Caco-2 (cell line): ENCODE results near the gene KCNK4. TPM values are rescaled to one million over a fixed set of nuclear protein-coding genes. Genes with fewer than 3 reads are reported as not detected.
A peak's percentile ranks its signal among the peaks of the same experiment; 100 is the strongest.

Experiments
- BruUV-seq: library from RNA; stranded (reverse); fragments of 400-500 nt; replicated peaks from 2 replicates; lab custom pipeline; 2021; lab: Mats Ljungman, UMichigan
- CTCF ChIA-PET: fragments of 300-600 bp; sonication (Branson Sonifier 250); formaldehyde crosslinking; loops from one replicate; lab custom pipeline; 2022; ENCODE audit warnings: antibody characterized with exemption; lab: Charles Lee
- POLR2A ChIA-PET: fragments of 300-600 bp; sonication (Branson Sonifier 250); formaldehyde crosslinking; loops from one replicate; lab custom pipeline; 2022; ENCODE audit warnings: antibody characterized with exemption; lab: Charles Lee
- DNase-seq, 2 experiments: peaks; one replicate each; pipeline versions ENCODE4 v3.0.0 to v3.0.0-alpha.2; 2020 to 2022
- H3K27me3 ChIP-seq: replicated peaks from 2 replicates; pipeline ENCODE4 v1.6.0; 2011; ENCODE audit warnings: low read length; ENCODE audit not compliant: control insufficient read depth, insufficient read depth
- H3K36me3 ChIP-seq: 2 replicates; pipeline ENCODE4 v1.5.1; 2011; ENCODE audit warnings: low read length; ENCODE audit not compliant: control insufficient read depth, insufficient read depth
- H3K4me1 ChIP-seq: fragments of 250-450 bp; sonication (Bioruptor Pico); 2 replicates; pipeline ENCODE4 v1.5.1; 2020; ENCODE audit warnings: mild to moderate bottlenecking
- H3K4me3 ChIP-seq: 2 replicates; pipeline ENCODE4 v1.5.1; 2011; ENCODE audit warnings: low read depth, mild to moderate bottlenecking, control low read depth, low read length
- H3K9me3 ChIP-seq: fragments of 250-450 bp; sonication (Bioruptor Pico); 2 replicates; pipeline ENCODE4 v1.5.1; 2020; ENCODE audit warnings: mild to moderate bottlenecking, moderate library complexity
- H3K27ac Mint-ChIP-seq: one replicate; pipeline ENCODE4 v1.8.0; 2022; ENCODE audit warnings: mixed read lengths; ENCODE audit not compliant: unreplicated experiment
- H3K27me3 Mint-ChIP-seq: one replicate; pipeline ENCODE4 v1.8.0; 2022; ENCODE audit warnings: mixed read lengths; ENCODE audit not compliant: insufficient read depth, unreplicated experiment
- H3K36me3 Mint-ChIP-seq: one replicate; pipeline ENCODE4 v1.8.0; 2022; ENCODE audit warnings: mild to moderate bottlenecking, mixed read lengths; ENCODE audit not compliant: insufficient read depth, unreplicated experiment
- H3K4me1 Mint-ChIP-seq: one replicate; pipeline ENCODE4 v1.8.0; 2022; ENCODE audit warnings: low read depth, mixed read lengths; ENCODE audit not compliant: unreplicated experiment
- H3K4me3 Mint-ChIP-seq: one replicate; pipeline ENCODE4 v1.8.0; 2022; ENCODE audit warnings: mild to moderate bottlenecking, moderate library complexity, mixed read lengths; ENCODE audit not compliant: unreplicated experiment
- H3K9me3 Mint-ChIP-seq: one replicate; pipeline ENCODE4 v1.8.0; 2022; ENCODE audit warnings: mixed read lengths; ENCODE audit not compliant: unreplicated experiment
- intact Hi-C: fragments of 100-400 bp; cut with micrococcal nuclease; formaldehyde crosslinking; loops from one replicate; pipeline ENCODE4 v1.10.0; 2022; ENCODE audit not compliant: unreplicated experiment
- total RNA-seq: library from RNA; stranded (reverse); gene quantifications from 2 replicates; pipeline ENCODE4 v1.2.3, GENCODE V29; 2022
- TF ChIP-seq, protein P1 (sequence below), 2 experiments: fragments of 200-600 bp in 1 of 2; IDR thresholded peaks; 1 replicate in 1 of 2; 2 replicates in 1 of 2; pipeline versions ENCODE4 v1.5.1 to v1.8.0; 2011 to 2022; ENCODE audit warnings: antibody characterized with exemption in 1 of 2, control low read depth in 1 of 2, inconsistent platforms in 1 of 2, low read depth in 1 of 2, low read length in 1 of 2, mild to moderate bottlenecking in 1 of 2, moderate library complexity in 1 of 2; ENCODE audit not compliant: insufficient read depth in 1 of 2, severe bottlenecking in 1 of 2, unreplicated experiment in 1 of 2

KCNK4 gene
- total RNA-seq, 1 experiment from 2014 or later = not detected

- no peaks in the 10 kb centered on the region for H3K9me3 Mint-ChIP-seq
- H3K27me3 Mint-ChIP-seq = no peaks in the 10 kb centered on the region
- H3K4me1 ChIP-seq = peaks cover 26% of the 10 kb centered on the region
- H3K27me3 ChIP-seq = no peaks in the 10 kb centered on the region
- ChIA-PET CTCF (interaction anchor here (1.4 kb wide), 1 partner anchor 8 kb away, joined by 3 read pairs; the partner anchor contains the start of gene FKBP2), POLR2A (no interaction called here)
- no peak for DNase-seq
- no peak overlapping the region for H3K27ac Mint-ChIP-seq
- TF ChIP-seq, protein P1, sequence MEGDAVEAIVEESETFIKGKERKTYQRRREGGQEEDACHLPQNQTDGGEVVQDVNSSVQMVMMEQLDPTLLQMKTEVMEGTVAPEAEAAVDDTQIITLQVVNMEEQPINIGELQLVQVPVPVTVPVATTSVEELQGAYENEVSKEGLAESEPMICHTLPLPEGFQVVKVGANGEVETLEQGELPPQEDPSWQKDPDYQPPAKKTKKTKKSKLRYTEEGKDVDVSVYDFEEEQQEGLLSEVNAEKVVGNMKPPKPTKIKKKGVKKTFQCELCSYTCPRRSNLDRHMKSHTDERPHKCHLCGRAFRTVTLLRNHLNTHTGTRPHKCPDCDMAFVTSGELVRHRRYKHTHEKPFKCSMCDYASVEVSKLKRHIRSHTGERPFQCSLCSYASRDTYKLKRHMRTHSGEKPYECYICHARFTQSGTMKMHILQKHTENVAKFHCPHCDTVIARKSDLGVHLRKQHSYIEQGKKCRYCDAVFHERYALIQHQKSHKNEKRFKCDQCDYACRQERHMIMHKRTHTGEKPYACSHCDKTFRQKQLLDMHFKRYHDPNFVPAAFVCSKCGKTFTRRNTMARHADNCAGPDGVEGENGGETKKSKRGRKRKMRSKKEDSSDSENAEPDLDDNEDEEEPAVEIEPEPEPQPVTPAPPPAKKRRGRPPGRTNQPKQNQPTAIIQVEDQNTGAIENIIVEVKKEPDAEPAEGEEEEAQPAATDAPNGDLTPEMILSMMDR (IDR thresholded peaks at IDR 0.05; ENCODE audit: insufficient read depth in 1 of 2, low read depth in 1 of 2, low read length in 1 of 2, severe bottlenecking in 1 of 2, unreplicated experiment in 1 of 2) = no peak
- H3K36me3 Mint-ChIP-seq = peaks cover 43% of the 10 kb centered on the region
- intact Hi-C loops = no loop called here
- no peak overlapping the region for H3K4me3 Mint-ChIP-seq
- H3K9me3 ChIP-seq = no peaks in the 10 kb centered on the region
- H3K4me3 ChIP-seq = no peak overlapping the region
- peaks cover 13% of the 10 kb centered on the region for H3K4me1 Mint-ChIP-seq
- no peaks in the 10 kb centered on the region for H3K36me3 ChIP-seq
- BruUV-seq = no TSS peak
Measured at GRCh38 chr11:64249038-64249437, 42.1 kb upstream of the KCNK4 start.

GRCh38 chr11:64249563-64250414 is 41.3 kb upstream of the KCNK4 start:
- no peak for DNase-seq
- Mint-ChIP-seq H3K27me3 (no peaks in the 10 kb centered on the region), H3K4me3 (peak overlapping the region; percentile 99), H3K36me3 (peaks cover 38% of the 10 kb centered on the region), H3K4me1 (peaks cover 13% of the 10 kb centered on the region), H3K27ac (no peak overlapping the region), H3K9me3 (no peaks in the 10 kb centered on the region)
- no peaks in the 10 kb centered on the region for H3K36me3 ChIP-seq
- no TSS peak for BruUV-seq
- POLR2A ChIA-PET = interaction anchor here (0.8 kb wide), 1 partner anchor 9 kb away, joined by 3 read pairs; the partner anchor contains the start of gene FKBP2
- TF ChIP-seq, protein P1 (IDR thresholded peaks at IDR 0.05; ENCODE audit: insufficient read depth in 1 of 2, low read depth in 1 of 2, low read length in 1 of 2, severe bottlenecking in 1 of 2, unreplicated experiment in 1 of 2) = no peak
- H3K9me3 ChIP-seq = no peaks in the 10 kb centered on the region
- H3K27me3 ChIP-seq = no peaks in the 10 kb centered on the region
- intact Hi-C loops = no loop called here
- CTCF ChIA-PET = interaction anchor here (0.6 to 1.6 kb wide), 6 partner anchors 9 to 105 kb away, joined by 3 to 9 read pairs (median 4); partner anchors contain the start of gene FKBP2
- no peak overlapping the region for H3K4me3 ChIP-seq
- H3K4me1 ChIP-seq = peaks cover 26% of the 10 kb centered on the region

DNA sequence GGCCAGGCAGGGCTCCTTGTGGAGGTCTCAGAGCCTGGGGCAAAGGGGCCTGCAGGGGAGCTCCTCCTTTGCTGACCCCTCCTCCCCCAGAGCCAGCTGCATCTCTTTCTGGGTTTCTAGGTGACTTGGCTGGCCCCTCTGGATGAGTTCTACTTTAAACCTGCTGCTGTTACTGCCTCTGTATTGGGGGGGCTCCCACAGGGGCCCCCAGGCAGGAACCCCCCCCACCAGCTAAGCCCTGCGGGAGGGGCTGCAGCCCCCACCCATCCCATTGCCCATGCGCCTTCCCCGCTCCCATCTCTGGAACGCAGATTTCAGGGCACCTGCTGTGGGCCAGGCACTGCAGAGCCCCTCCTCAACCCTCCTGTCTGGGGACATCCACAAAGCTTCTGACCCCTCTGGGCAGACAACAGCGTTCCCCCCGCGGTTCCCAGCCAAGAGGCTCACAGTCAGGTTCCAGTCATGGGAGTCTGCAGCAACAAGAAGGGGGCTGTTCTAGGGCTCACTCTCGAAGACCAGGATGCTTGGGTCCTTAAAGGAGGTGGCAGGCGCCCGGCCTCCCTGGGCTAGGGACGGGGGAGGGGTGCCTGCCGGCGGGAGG is 40.6 kb upstream of the KCNK4 start:
- ChIA-PET CTCF (interaction anchor here (0.6 to 1.6 kb wide), 6 partner anchors 9 to 110 kb away, joined by 3 to 9 read pairs (median 4); partner anchors contain the start of gene FKBP2), POLR2A (interaction anchor here (0.8 to 0.9 kb wide), 2 partner anchors 8 to 9 kb away, joined by 3 read pairs; partner anchors contain the start of gene FKBP2)
- TF ChIP-seq, protein P1 (IDR thresholded peaks at IDR 0.05; ENCODE audit: insufficient read depth in 1 of 2, low read depth in 1 of 2, low read length in 1 of 2, severe bottlenecking in 1 of 2, unreplicated experiment in 1 of 2) = no peak
- H3K36me3 Mint-ChIP-seq = peaks cover 35% of the 10 kb centered on the region
- intact Hi-C loops = loop anchor here (1.0 kb wide), 2 partner anchors 20 to 54 kb away; no protein-coding TSS in a partner anchor
- peak in 1 of 2 experiments; percentile 50 for DNase-seq
- Histone ChIP-seq H3K36me3 (peaks cover 2% of the 10 kb centered on the region; the same call in 1 of the 2 replicates), H3K9me3 (no peaks in the 10 kb centered on the region), H3K4me3 (peak overlapping the region; percentile 66), H3K27me3 (no peaks in the 10 kb centered on the region), H3K4me1 (peaks cover 26% of the 10 kb centered on the region)
- peak overlapping the region; percentile 99 for H3K4me3 Mint-ChIP-seq
- no peaks in the 10 kb centered on the region for H3K27me3 Mint-ChIP-seq
- no peaks in the 10 kb centered on the region for H3K9me3 Mint-ChIP-seq
- H3K4me1 Mint-ChIP-seq = peaks cover 13% of the 10 kb centered on the region
- no peak overlapping the region for H3K27ac Mint-ChIP-seq
- BruUV-seq = no TSS peak
